Upper lobe of left lung (tissue), 6 donors: ENCODE results near the gene CNDP1. TPM values are rescaled to one million over a fixed set of nuclear protein-coding genes. Genes with fewer than 3 reads are reported as not detected.

Experiments
- ATAC-seq, 2 donors: fragments of 200-7000 bp; cut with Tn5 transposase; one replicate each; pipeline ENCODE4 v1.9.1; 2022; ENCODE audit warnings: mild to moderate bottlenecking in 2 of 2, moderate library complexity in 2 of 2; ENCODE audit not compliant: low FRiP score in 2 of 2
- DNase-seq, 2 donors: peaks; one replicate each; pipeline ENCODE4 v3.0.0-alpha.2; 2019 to 2020
- H3K27ac ChIP-seq, 4 donors: fragments of 200-600 bp; sonication (generic); one replicate each; pipeline ENCODE4 v1.5.1; 2016 to 2019
- H3K27me3 ChIP-seq, 4 donors: fragments of 200-600 bp; sonication (generic); one replicate each; pipeline ENCODE4 v1.5.1; 2017 to 2019
- H3K36me3 ChIP-seq, 4 donors: fragments of 200-600 bp; sonication (generic); one replicate each; pipeline ENCODE4 v1.5.1; 2016 to 2019
- H3K4me1 ChIP-seq, 4 donors: fragments of 200-600 bp; sonication (generic); one replicate each; pipeline ENCODE4 v1.5.1; 2018 to 2019
- H3K4me3 ChIP-seq, 4 donors: fragments of 200-600 bp; sonication (generic); one replicate each; pipeline ENCODE4 v1.5.1; 2017 to 2019; ENCODE audit warnings: mild to moderate bottlenecking in 2 of 4, moderate library complexity in 1 of 4
- H3K9me3 ChIP-seq, 4 donors: fragments of 200-600 bp; sonication (generic); one replicate each; pipeline ENCODE4 v1.5.1; 2018 to 2019
- CTCF ChIP-seq, 6 experiments: fragments of 450-650 bp in 4 of 6; fragments of 200-600 bp in 2 of 6; sonication (generic) in 2 of 6; IDR thresholded peaks; one replicate each; pipeline ENCODE4 v1.5.1; 2016 to 2019; ENCODE audit warnings: antibody characterized with exemption in 6 of 6
- EP300 ChIP-seq, 4 donors: sonication (generic); formaldehyde crosslinking; IDR thresholded peaks; one replicate each; pipeline ENCODE4 v1.5.1; 2017; ENCODE audit warnings: antibody characterized with exemption in 4 of 4, control low read depth in 2 of 4
- POLR2A ChIP-seq, 4 donors: fragments of 450-650 bp; IDR thresholded peaks; one replicate each; pipeline ENCODE4 v1.5.1; 2016 to 2017; ENCODE audit warnings: antibody characterized with exemption in 4 of 4, mild to moderate bottlenecking in 2 of 4
- POLR2AphosphoS5 ChIP-seq, 2 donors: sonication (generic); formaldehyde crosslinking; IDR thresholded peaks; one replicate each; pipeline ENCODE4 v1.5.1; 2017; ENCODE audit warnings: antibody characterized with exemption in 2 of 2
- WGBS, 2 donors: methylation state at CpG; one replicate each; pipeline ENCODE4 v1.1.5; 2017 to 2018; 5-methylcytosine and 5-hydroxymethylcytosine counted together
- total RNA-seq, 6 donors: library from RNA; depleted of rRNA in 4 of 6; stranded (reverse); fragments of >200 nt in 4 of 6; gene quantifications; one replicate each; pipeline versions ENCODE4 v1.1.0 to v1.2.1, GENCODE V29; 2016 to 2021
- donor health status: DM: no; HTN: no; CAD: no; lungs with moderate emphysema.
- donor health status: DM: no; HTN: yes; CAD: no; lungs with severe emphysema.

CNDP1 gene
- total RNA-seq, 6 donors from 2014 or later, result not detected

GRCh38 chr18:74540652-74541421 lies 6.5 kb downstream of the CNDP1 start:
- H3K27ac ChIP-seq, result no peak overlapping the region
- no peak overlapping the region for H3K4me3 ChIP-seq
- H3K9me3 ChIP-seq, result no peaks in the 10 kb centered on the region
- H3K27me3 ChIP-seq, result no peaks in the 10 kb centered on the region
- TF ChIP-seq CTCF (IDR thresholded peaks at IDR 0.05) (no peak), POLR2AphosphoS5 (IDR thresholded peaks at IDR 0.05) (no peak), EP300 (IDR thresholded peaks at IDR 0.05) (no peak), POLR2A (IDR thresholded peaks at IDR 0.05) (no peak)
- no peaks in the 10 kb centered on the region for H3K36me3 ChIP-seq
- DNase-seq (no peak), ATAC-seq (no peak)
- WGBS, 2 donors, result 75 to 77% methylated on average over 13 to 18 of the region's 20 CpGs
- H3K4me1 ChIP-seq, result no peaks in the 10 kb centered on the region

DNA sequence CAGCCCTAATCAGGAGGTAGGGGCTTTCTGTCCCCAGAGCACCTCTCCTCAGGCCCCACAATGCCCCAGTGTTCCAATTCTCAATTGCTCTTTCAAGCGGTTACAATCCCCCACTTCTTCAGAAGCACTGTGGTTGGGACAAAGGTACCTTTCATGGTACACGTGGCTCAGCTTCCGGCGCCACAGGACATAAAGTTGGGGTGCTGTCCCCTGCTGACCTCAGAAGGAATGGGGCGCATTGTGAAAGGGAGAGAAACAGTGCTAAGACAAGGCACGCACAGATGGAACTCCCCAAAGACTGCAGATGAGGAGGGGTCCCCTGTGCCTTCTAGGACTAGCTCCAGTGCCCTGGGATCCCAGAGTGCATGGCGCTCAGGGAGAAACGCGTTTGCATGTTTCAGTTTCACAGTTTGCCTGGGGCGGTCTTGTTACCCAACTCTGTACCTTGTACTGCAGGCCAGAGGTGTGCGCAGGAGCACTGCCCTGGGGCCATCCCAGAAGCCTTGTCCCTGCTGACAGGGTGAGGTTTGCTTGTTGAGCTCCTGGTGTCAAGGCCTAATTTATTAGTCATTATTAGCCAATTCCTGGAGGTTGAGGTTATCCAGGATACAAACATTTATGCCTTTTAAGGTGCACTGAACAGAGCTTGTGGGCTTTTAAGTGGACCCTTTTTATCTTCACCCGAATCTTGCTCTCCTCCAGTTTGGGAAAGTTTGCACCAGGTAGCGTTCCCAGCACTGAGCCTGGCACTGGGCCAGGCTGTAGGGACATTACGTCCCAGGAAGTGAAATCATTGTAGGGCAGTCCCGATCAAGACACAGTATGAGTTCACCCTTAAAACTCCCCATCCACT lies 7.6 kb downstream of the CNDP1 start:
- no peak for ATAC-seq
- TF ChIP-seq CTCF (IDR thresholded peaks at IDR 0.05), result no peak
- TF ChIP-seq POLR2AphosphoS5 (IDR thresholded peaks at IDR 0.05), result no peak
- TF ChIP-seq POLR2A (IDR thresholded peaks at IDR 0.05), result no peak
- TF ChIP-seq EP300 (IDR thresholded peaks at IDR 0.05), result no peak
- DNase-seq, result peak in 1 of 2 donors; percentile 36

DNA sequence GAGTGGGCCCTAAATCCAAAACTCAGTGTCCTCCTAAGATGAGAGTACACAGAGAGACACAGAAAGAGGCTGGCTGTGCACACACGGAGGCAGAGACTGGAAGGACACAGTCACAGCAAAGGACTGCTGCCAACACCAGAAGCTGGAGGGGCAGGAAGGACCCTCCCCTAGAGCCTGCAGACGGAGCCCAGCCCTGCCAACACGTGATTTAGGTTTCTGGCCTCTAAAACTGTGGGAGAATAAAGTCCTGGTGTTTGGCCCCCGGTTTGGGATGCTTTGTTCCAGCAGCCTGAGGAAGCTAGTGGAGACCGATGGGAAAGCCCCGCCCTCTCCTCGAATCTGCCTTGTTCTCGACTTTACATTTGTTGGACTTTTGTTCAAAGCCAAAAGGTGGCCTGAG lies 10.6 kb downstream of the CNDP1 start:
- Histone ChIP-seq H3K4me3 (no peak overlapping the region), H3K27me3 (no peaks in the 10 kb centered on the region), H3K27ac (peak overlapping the region in 1 of 4 donors; percentile 12), H3K9me3 (peaks cover 0 to 5% (median 5%) of the 10 kb centered on the region in 4 donors), H3K4me1 (peaks cover 9 to 15% (median 14%) of the 10 kb centered on the region in 4 donors), H3K36me3 (no peaks in the 10 kb centered on the region)
- TF ChIP-seq POLR2AphosphoS5 (IDR thresholded peaks at IDR 0.05), result no peak
- TF ChIP-seq POLR2A (IDR thresholded peaks at IDR 0.05), result no peak
- no peak for TF ChIP-seq EP300 (IDR thresholded peaks at IDR 0.05)
- TF ChIP-seq CTCF (IDR thresholded peaks at IDR 0.05), result no peak
- WGBS, 2 donors, result 46 to 67% methylated on average over 8 of the region's 8 CpGs
- ATAC-seq, result no peak
- DNase-seq, result no peak

More for the DNA sequence above, 7.6 kb downstream of the CNDP1 start:
- Histone ChIP-seq H3K4me1 (peaks cover 8 to 9% (median 8%) of the 10 kb centered on the region in 4 donors), H3K4me3 (no peak overlapping the region), H3K27ac (no peak overlapping the region), H3K9me3 (no peaks in the 10 kb centered on the region), H3K27me3 (no peaks in the 10 kb centered on the region), H3K36me3 (no peaks in the 10 kb centered on the region)
- WGBS, 2 donors, result 76 to 78% methylated on average over 13 to 15 of the region's 15 CpGs

DNA sequence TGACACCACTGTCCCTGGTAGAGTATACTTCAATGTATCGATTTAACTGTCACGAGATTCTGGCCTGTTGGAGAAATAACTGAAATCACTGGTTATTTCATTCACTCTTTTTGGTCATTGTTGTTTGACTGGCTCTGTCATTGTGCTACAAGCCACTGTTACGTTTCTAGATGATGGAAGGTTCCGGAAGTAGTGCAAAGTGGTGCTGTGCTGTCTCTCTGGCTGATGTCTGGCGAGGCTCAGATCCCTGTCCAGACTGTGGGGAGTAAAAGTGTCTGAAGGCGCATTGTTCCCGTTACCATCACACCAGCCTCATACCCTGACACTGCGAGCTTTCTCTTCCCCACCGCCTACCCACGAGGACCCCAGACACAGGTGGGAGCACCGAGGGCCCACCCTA lies 11.7 kb downstream of the CNDP1 start:
- no peak overlapping the region for H3K4me3 ChIP-seq
- H3K36me3 ChIP-seq, result no peaks in the 10 kb centered on the region
- no peaks in the 10 kb centered on the region for H3K27me3 ChIP-seq
- WGBS, 2 donors, result 94 to 97% methylated on average over 11 of the region's 11 CpGs
- no peak for DNase-seq
- peaks cover 9 to 15% (median 14%) of the 10 kb centered on the region in 4 donors for H3K4me1 ChIP-seq
- peak overlapping the region; percentile 69 to 75 (median 72) for H3K27ac ChIP-seq
- no peak for ATAC-seq
- peaks cover 0 to 9% (median 7%) of the 10 kb centered on the region in 4 donors for H3K9me3 ChIP-seq
- TF ChIP-seq POLR2A (IDR thresholded peaks at IDR 0.05), result no peak
